CD14-positive monocyte (primary cell): ENCODE results near the gene FOSB. TPM values are rescaled to one million over a fixed set of nuclear protein-coding genes. Genes with fewer than 3 reads are reported as not detected.

ENCODE experiments used
- DNase-seq, 3 donors: peaks; one replicate each; pipeline ENCODE4 v3.0.0-alpha.2; 2011 to 2022
- H2AFZ ChIP-seq: 2 replicates; pipeline ENCODE4 v1.6.0; 2012; ENCODE audit warnings: mild to moderate bottlenecking, low read depth, low read length, inconsistent platforms; ENCODE audit not compliant: insufficient read depth, poor library complexity, severe bottlenecking
- H3K27ac ChIP-seq, 2 donors: 1 replicate in 1 of 2; 2 replicates in 1 of 2; pipeline ENCODE4 v1.5.1; 2012 to 2013; ENCODE audit warnings: low read length in 2 of 2, control low read depth in 1 of 2, inconsistent platforms in 1 of 2, low read depth in 1 of 2, mild to moderate bottlenecking in 1 of 2
- H3K27me3 ChIP-seq, 2 donors: one replicate each; pipeline versions ENCODE4 v1.6.0 to v1.6.1; 2011 to 2013; ENCODE audit warnings: low read length in 2 of 2; ENCODE audit not compliant: control insufficient read depth in 2 of 2, insufficient read depth in 2 of 2
- H3K36me3 ChIP-seq, 2 donors: replicated peaks in 1 of 2; 1 replicate in 1 of 2; 2 replicates in 1 of 2; pipeline versions ENCODE4 v1.5.1 to v1.6.1; 2012 to 2013; ENCODE audit warnings: low read length in 2 of 2, control low read depth in 1 of 2, inconsistent platforms in 1 of 2, mild to moderate bottlenecking in 1 of 2; ENCODE audit not compliant: insufficient read depth in 2 of 2, control insufficient read depth in 1 of 2
- H3K4me1 ChIP-seq, 2 donors: 1 replicate in 1 of 2; 2 replicates in 1 of 2; pipeline versions ENCODE4 v1.5.1 to v1.6.1; 2012 to 2013; ENCODE audit warnings: low read length in 2 of 2, control low read depth in 1 of 2, inconsistent platforms in 1 of 2, mild to moderate bottlenecking in 1 of 2, moderate library complexity in 1 of 2; ENCODE audit not compliant: insufficient read depth in 2 of 2, control insufficient read depth in 1 of 2
- H3K4me2 ChIP-seq: replicated peaks from 2 replicates; pipeline ENCODE3; 2012; ENCODE audit warnings: low read length, moderate library complexity, mild to moderate bottlenecking; ENCODE audit not compliant: poor library complexity, severe bottlenecking; ENCODE audit errors: extremely low read depth
- H3K4me3 ChIP-seq, 3 experiments: fragments of 200-600 bp in 1 of 3; sonication (generic) in 1 of 3; replicated peaks in 1 of 3; 1 replicate in 2 of 3; 2 replicates in 1 of 3; pipeline ENCODE4 v1.5.1; 2011 to 2013; ENCODE audit warnings: low read length in 3 of 3, mild to moderate bottlenecking in 3 of 3, control low read depth in 2 of 3, low read depth in 2 of 3, inconsistent platforms in 1 of 3, moderate library complexity in 1 of 3
- H3K79me2 ChIP-seq: 2 replicates; pipeline ENCODE4 v1.6.0; 2012; ENCODE audit warnings: mild to moderate bottlenecking, control low read depth, inconsistent platforms, low read length, moderate library complexity; ENCODE audit not compliant: insufficient read depth
- H3K9ac ChIP-seq: 2 replicates; pipeline ENCODE4 v1.6.0; 2017; ENCODE audit warnings: low read length, mild to moderate bottlenecking; ENCODE audit not compliant: insufficient read depth, poor library complexity, severe bottlenecking
- H3K9me3 ChIP-seq, 2 donors: replicated peaks in 1 of 2; 1 replicate in 1 of 2; 2 replicates in 1 of 2; pipeline versions ENCODE4 v1.5.1 to v1.6.1; 2012 to 2013; ENCODE audit warnings: low read length in 2 of 2, control low read depth in 1 of 2; ENCODE audit not compliant: control insufficient read depth in 1 of 2, insufficient read depth in 1 of 2
- H4K20me1 ChIP-seq: 2 replicates; pipeline ENCODE4 v1.6.0; 2012; ENCODE audit warnings: mild to moderate bottlenecking, low read length, control low read depth, moderate library complexity; ENCODE audit not compliant: insufficient read depth
- H3K27ac Mint-ChIP-seq, 7 donors: one replicate each; pipeline ENCODE4 v1.8.0; 2020; ENCODE audit warnings: mild to moderate bottlenecking in 7 of 7, mixed read lengths in 7 of 7, moderate library complexity in 6 of 7, inconsistent platforms in 2 of 7
- H3K27me3 Mint-ChIP-seq, 3 donors: one replicate each; pipeline ENCODE4 v1.8.0; 2021 to 2022; ENCODE audit warnings: low read depth in 3 of 3, mild to moderate bottlenecking in 3 of 3, mixed read lengths in 3 of 3, moderate library complexity in 3 of 3, inconsistent platforms in 1 of 3
- H3K36me3 Mint-ChIP-seq, 2 donors: one replicate each; pipeline ENCODE4 v1.8.0; 2020; ENCODE audit warnings: mixed read lengths in 2 of 2, inconsistent platforms in 1 of 2, mild to moderate bottlenecking in 1 of 2
- H3K4me1 Mint-ChIP-seq: one replicate; pipeline ENCODE4 v1.8.0; 2020; ENCODE audit warnings: mild to moderate bottlenecking, mixed read lengths
- H3K4me3 Mint-ChIP-seq, 2 donors: one replicate each; pipeline ENCODE4 v1.8.0; 2020; ENCODE audit warnings: mild to moderate bottlenecking in 2 of 2, mixed read lengths in 2 of 2, moderate library complexity in 1 of 2
- H3K9me3 Mint-ChIP-seq, 7 donors: one replicate each; pipeline ENCODE4 v1.8.0; 2020 to 2022; ENCODE audit warnings: mixed read lengths in 7 of 7, mild to moderate bottlenecking in 6 of 7, moderate library complexity in 6 of 7, inconsistent platforms in 2 of 7
- WGBS: methylation state at CpG from one replicate; pipeline ENCODE4 v1.1.5; 2013; ENCODE audit warnings: missing lambda C conversion rate; ENCODE audit not compliant: insufficient coverage; 5-methylcytosine and 5-hydroxymethylcytosine counted together
- intact Hi-C, 2 donors: fragments of 100-400 bp; cut with micrococcal nuclease; formaldehyde crosslinking; loops; one replicate each; pipeline versions ENCODE4 v1.15.0 to v1.15.1; 2023
- polyA plus RNA-seq, 3 donors: library from polyadenylated mRNA; depleted of rRNA in 1 of 3; unstranded in 2 of 3; stranded (reverse) in 1 of 3; fragments of 300-500 nt in 2 of 3; fragments of >200 nt in 1 of 3; fragmentation: Illumina TruSeq in 2 of 3; gene quantifications; 1 replicate in 2 of 3; 2 replicates in 1 of 3; pipeline ENCODE4 v1.2.3, GENCODE V29; 2012 to 2021
- TF ChIP-seq, protein P1 (sequence below): fragments of 200-600 bp; IDR thresholded peaks from one replicate; pipeline ENCODE4 v1.8.0; 2022; ENCODE audit warnings: antibody characterized with exemption, mild to moderate bottlenecking

Gene FOSB
- polyA plus RNA-seq, 3 donors = 27.3 to 840 (median 28.2) TPM

DNA sequence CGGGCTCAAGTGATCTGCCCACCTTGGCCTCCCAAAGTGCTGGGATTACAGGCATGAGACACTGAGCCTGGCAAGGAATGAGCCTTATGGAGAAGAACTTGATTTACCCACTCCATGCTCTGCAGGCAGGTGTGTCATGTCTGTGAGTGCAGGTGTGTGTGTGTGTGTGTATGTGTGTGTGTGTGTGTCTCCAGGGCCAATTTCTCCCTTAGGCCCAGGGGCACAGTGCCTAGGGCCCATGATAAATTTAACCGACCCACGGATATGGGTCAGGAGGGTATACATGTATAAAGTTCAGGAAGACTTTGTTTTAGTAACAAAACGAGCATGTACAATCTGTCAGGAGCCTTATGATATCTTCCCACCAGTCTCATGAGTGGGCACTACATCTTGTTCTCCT, 4.6 kb upstream of the FOSB start:
- H4K20me1 ChIP-seq = peaks cover 4% of the 10 kb centered on the region
- no peak for DNase-seq
- Mint-ChIP-seq H3K36me3 (no peaks in the 10 kb centered on the region), H3K4me1 (peaks cover 19% of the 10 kb centered on the region), H3K9me3 (peaks cover 0 to 7% (median 4%) of the 10 kb centered on the region in 7 donors), H3K4me3 (no peak overlapping the region), H3K27me3 (peaks cover 11 to 26% (median 24%) of the 10 kb centered on the region in 3 donors), H3K27ac (no peak overlapping the region)
- no peak overlapping the region for H3K4me2 ChIP-seq
- H3K36me3 ChIP-seq = no peaks in the 10 kb centered on the region
- TF ChIP-seq, protein P1, sequence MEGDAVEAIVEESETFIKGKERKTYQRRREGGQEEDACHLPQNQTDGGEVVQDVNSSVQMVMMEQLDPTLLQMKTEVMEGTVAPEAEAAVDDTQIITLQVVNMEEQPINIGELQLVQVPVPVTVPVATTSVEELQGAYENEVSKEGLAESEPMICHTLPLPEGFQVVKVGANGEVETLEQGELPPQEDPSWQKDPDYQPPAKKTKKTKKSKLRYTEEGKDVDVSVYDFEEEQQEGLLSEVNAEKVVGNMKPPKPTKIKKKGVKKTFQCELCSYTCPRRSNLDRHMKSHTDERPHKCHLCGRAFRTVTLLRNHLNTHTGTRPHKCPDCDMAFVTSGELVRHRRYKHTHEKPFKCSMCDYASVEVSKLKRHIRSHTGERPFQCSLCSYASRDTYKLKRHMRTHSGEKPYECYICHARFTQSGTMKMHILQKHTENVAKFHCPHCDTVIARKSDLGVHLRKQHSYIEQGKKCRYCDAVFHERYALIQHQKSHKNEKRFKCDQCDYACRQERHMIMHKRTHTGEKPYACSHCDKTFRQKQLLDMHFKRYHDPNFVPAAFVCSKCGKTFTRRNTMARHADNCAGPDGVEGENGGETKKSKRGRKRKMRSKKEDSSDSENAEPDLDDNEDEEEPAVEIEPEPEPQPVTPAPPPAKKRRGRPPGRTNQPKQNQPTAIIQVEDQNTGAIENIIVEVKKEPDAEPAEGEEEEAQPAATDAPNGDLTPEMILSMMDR = no peak
- H2AFZ ChIP-seq = no peak overlapping the region
- no peaks in the 10 kb centered on the region for H3K9me3 ChIP-seq
- intact Hi-C loops = no loop called here
- no peak overlapping the region for H3K4me3 ChIP-seq
- 100% methylated on average over 1 of the region's 4 CpGs for WGBS
- no peak overlapping the region for H3K27ac ChIP-seq
- H3K79me2 ChIP-seq = no peaks in the 10 kb centered on the region
- H3K27me3 ChIP-seq = no peaks in the 10 kb centered on the region
- peaks cover 8 to 16% of the 10 kb centered on the region in 2 donors for H3K4me1 ChIP-seq
- no peak overlapping the region for H3K9ac ChIP-seq

DNA sequence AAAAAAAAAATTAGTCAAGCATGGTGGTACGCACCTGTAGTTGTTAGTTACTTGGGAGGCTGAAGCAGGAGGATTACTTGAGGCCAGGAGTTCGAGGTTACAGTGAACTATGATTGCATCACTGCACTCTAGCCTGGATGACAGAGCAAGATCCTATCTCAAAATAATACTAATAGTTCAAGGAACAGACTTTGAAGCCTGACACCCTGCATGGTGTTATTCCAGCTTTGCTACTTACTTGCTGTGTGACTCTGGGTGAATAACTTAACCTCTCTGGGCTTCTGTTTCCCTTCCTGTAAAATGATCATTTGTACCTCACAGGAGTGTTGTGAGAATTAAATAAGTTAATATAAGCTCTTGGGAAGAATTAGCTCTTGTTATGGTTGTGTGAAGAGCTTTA, 3.5 kb upstream of the FOSB start:
- peak overlapping the region in 1 of 7 donors; percentile 81 for H3K27ac Mint-ChIP-seq
- WGBS = 85% methylated on average over 2 of the region's 2 CpGs

More for the DNA sequence above, 3.5 kb upstream of the FOSB start:
- Mint-ChIP-seq H3K4me1 (peaks cover 19% of the 10 kb centered on the region), H3K9me3 (peaks cover 0 to 16% (median 8%) of the 10 kb centered on the region in 7 donors), H3K4me3 (no peak overlapping the region), H3K27me3 (peaks cover 13 to 32% (median 31%) of the 10 kb centered on the region in 3 donors), H3K36me3 (no peaks in the 10 kb centered on the region)
- Histone ChIP-seq H4K20me1 (peaks cover 14% of the 10 kb centered on the region), H3K36me3 (no peaks in the 10 kb centered on the region), H3K27ac (no peak overlapping the region), H3K9ac (no peak overlapping the region), H3K4me3 (no peak overlapping the region), H2AFZ (no peak overlapping the region), H3K9me3 (no peaks in the 10 kb centered on the region), H3K4me1 (peaks cover 8 to 15% of the 10 kb centered on the region in 2 donors), H3K4me2 (no peak overlapping the region), H3K27me3 (no peaks in the 10 kb centered on the region), H3K79me2 (no peaks in the 10 kb centered on the region)
- intact Hi-C loops = no loop called here
- DNase-seq = peak in 1 of 3 donors; percentile 16
- TF ChIP-seq, protein P1 = no peak
